ENCODE results near the gene CEP295NL.

- TF ChIP-seq REST (IDR thresholded peaks at IDR 0.05) (no peak), MAZ (IDR thresholded peaks at IDR 0.05; ENCODE audit: borderline replicate concordance, low read depth, low read length) (no peak), EP300 (IDR thresholded peaks at IDR 0.05) (no peak; a peak in 1 of 5 replicates), MYC (IDR thresholded peaks at IDR 0.05; ENCODE audit: borderline replicate concordance, low read length) (peak; percentile 99), EHMT2 (IDR thresholded peaks at IDR 0.05; ENCODE audit: low read depth) (no peak), HDAC2 (IDR thresholded peaks at IDR 0.05) (no peak), SREBF2 (IDR thresholded peaks at IDR 0.05) (no peak), RAD21 (conservative IDR thresholded peaks at IDR 0.05 in 1 of 2, IDR thresholded peaks at IDR 0.05 in 1 of 2) (peak in 1 of 2 experiments; percentile 19; a peak in 1 of 5 replicates), NFE2L2 (conservative IDR thresholded peaks at IDR 0.05; ENCODE audit: low read length) (no peak), CHD4 (IDR thresholded peaks at IDR 0.05; ENCODE audit: borderline replicate concordance) (no peak), BHLHE40 (IDR thresholded peaks at IDR 0.05; ENCODE audit: low read depth, low read length) (peak; percentile 84)
- TF ChIP-seq, protein P1, sequence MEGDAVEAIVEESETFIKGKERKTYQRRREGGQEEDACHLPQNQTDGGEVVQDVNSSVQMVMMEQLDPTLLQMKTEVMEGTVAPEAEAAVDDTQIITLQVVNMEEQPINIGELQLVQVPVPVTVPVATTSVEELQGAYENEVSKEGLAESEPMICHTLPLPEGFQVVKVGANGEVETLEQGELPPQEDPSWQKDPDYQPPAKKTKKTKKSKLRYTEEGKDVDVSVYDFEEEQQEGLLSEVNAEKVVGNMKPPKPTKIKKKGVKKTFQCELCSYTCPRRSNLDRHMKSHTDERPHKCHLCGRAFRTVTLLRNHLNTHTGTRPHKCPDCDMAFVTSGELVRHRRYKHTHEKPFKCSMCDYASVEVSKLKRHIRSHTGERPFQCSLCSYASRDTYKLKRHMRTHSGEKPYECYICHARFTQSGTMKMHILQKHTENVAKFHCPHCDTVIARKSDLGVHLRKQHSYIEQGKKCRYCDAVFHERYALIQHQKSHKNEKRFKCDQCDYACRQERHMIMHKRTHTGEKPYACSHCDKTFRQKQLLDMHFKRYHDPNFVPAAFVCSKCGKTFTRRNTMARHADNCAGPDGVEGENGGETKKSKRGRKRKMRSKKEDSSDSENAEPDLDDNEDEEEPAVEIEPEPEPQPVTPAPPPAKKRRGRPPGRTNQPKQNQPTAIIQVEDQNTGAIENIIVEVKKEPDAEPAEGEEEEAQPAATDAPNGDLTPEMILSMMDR (IDR thresholded peaks at IDR 0.05) = no peak
Measured at GRCh38 chr17:78862073-78863023, 40.7 kb downstream of the CEP295NL start.

All from A549 (cell line).